ENCODE data around the gene NPAS3.

GRCh38 chr14:33317675-33318074 is 379.0 kb downstream of the NPAS3 start:
- TF ChIP-seq CTCF (IDR thresholded peaks at IDR 0.05) (no peak), POLR2A (IDR thresholded peaks at IDR 0.05) (no peak)
